ENCODE data around the gene SLC35F1.
A peak's percentile ranks its signal among the peaks of the same experiment; 100 is the strongest.

SLC35F1 gene

DNA sequence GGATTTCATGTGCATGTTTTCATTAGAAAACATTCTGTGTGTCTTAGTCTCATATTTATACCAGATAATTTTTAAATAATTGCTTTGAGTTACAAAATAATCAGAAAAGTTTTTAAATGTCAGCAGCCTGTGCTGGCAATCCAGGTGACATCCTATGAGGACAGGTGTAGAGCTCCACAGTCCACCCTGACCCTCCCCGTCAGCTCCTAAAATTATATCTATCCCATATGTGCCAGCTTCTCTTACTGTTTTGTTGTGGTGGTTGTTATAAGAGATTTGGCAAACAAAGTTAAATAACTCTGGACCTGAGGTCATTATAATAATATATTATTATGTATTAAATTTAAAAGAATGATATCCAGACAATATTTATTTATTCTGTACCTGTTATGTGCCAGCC lies 387.8 kb downstream of the SLC35F1 start:
- TF ChIP-seq ZNF565 (CRISPR knock-in tag; conservative IDR thresholded peaks at IDR 0.05; ENCODE audit: low read depth) (no peak), ISL1 (CRISPR knock-in tag; IDR thresholded peaks at IDR 0.05) (no peak), ZNF8 (CRISPR knock-in tag; IDR thresholded peaks at IDR 0.05) (no peak), ARNTL (CRISPR knock-in tag; IDR thresholded peaks at IDR 0.05; ENCODE audit: borderline replicate concordance, low read depth) (no peak), ZFP3 (CRISPR knock-in tag; IDR thresholded peaks at IDR 0.05) (no peak), ZFP30 (CRISPR knock-in tag; IDR thresholded peaks at IDR 0.05) (no peak), ZNF70 (CRISPR knock-in tag; IDR thresholded peaks at IDR 0.05) (no peak), ESRRG (CRISPR knock-in tag; IDR thresholded peaks at IDR 0.05) (no peak), SNAI2 (CRISPR knock-in tag; IDR thresholded peaks at IDR 0.05) (no peak), RARB (CRISPR knock-in tag; IDR thresholded peaks at IDR 0.05) (no peak), TCF4 (CRISPR knock-in tag; IDR thresholded peaks at IDR 0.05; ENCODE audit: borderline replicate concordance) (no peak), TOX (CRISPR knock-in tag; IDR thresholded peaks at IDR 0.05; ENCODE audit: borderline replicate concordance) (no peak), OSR1 (CRISPR knock-in tag; IDR thresholded peaks at IDR 0.05) (no peak), CSDC2 (CRISPR knock-in tag; IDR thresholded peaks at IDR 0.05) (no peak), ZC3H10 (CRISPR knock-in tag; IDR thresholded peaks at IDR 0.05) (no peak), BACH2 (CRISPR knock-in tag; IDR thresholded peaks at IDR 0.05; ENCODE audit: borderline replicate concordance) (no peak)
- TF ChIP-seq, protein P1, sequence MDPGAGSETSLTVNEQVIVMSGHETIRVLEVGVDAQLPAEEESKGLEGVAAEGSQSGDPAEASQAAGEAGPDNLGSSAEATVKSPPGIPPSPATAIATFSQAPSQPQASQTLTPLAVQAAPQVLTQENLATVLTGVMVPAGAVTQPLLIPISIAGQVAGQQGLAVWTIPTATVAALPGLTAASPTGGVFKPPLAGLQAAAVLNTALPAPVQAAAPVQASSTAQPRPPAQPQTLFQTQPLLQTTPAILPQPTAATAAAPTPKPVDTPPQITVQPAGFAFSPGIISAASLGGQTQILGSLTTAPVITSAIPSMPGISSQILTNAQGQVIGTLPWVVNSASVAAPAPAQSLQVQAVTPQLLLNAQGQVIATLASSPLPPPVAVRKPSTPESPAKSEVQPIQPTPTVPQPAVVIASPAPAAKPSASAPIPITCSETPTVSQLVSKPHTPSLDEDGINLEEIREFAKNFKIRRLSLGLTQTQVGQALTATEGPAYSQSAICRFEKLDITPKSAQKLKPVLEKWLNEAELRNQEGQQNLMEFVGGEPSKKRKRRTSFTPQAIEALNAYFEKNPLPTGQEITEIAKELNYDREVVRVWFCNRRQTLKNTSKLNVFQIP (CRISPR knock-in tag; IDR thresholded peaks at IDR 0.05; ENCODE audit: borderline replicate concordance, low read depth): no peak
- TF ChIP-seq, protein P2, sequence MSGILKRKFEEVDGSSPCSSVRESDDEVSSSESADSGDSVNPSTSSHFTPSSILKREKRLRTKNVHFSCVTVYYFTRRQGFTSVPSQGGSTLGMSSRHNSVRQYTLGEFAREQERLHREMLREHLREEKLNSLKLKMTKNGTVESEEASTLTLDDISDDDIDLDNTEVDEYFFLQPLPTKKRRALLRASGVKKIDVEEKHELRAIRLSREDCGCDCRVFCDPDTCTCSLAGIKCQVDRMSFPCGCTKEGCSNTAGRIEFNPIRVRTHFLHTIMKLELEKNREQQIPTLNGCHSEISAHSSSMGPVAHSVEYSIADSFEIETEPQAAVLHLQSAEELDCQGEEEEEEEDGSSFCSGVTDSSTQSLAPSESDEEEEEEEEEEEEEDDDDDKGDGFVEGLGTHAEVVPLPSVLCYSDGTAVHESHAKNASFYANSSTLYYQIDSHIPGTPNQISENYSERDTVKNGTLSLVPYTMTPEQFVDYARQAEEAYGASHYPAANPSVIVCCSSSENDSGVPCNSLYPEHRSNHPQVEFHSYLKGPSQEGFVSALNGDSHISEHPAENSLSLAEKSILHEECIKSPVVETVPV (CRISPR knock-in tag; IDR thresholded peaks at IDR 0.05): no peak
- TF ChIP-seq, protein P3, sequence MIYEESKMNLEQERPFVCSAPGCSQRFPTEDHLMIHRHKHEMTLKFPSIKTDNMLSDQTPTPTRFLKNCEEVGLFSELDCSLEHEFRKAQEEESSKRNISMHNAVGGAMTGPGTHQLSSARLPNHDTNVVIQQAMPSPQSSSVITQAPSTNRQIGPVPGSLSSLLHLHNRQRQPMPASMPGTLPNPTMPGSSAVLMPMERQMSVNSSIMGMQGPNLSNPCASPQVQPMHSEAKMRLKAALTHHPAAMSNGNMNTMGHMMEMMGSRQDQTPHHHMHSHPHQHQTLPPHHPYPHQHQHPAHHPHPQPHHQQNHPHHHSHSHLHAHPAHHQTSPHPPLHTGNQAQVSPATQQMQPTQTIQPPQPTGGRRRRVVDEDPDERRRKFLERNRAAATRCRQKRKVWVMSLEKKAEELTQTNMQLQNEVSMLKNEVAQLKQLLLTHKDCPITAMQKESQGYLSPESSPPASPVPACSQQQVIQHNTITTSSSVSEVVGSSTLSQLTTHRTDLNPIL (CRISPR knock-in tag; IDR thresholded peaks at IDR 0.05; ENCODE audit: low read depth): no peak
- ATAC-seq: no peak

DNA sequence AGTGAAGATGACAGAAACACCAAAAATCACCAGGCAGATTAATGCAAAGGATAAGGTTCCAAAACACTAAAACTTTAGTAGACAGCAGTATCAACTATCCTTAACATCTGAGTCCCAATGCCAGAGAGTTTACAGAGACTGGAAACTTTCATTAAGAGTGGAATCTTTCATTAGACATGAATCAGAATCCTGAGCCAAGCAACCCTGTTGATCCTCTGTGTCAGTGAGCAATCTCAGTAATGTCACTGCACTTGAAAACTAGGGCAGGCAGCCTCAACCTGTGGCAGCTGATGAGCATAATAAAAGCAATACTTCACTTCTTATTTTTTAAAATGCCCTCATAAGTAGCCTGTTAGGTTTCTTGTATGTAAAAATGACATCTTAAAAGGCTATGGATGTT lies 388.3 kb downstream of the SLC35F1 start:
- peak; percentile 85 for TF ChIP-seq ISL1 (CRISPR knock-in tag; IDR thresholded peaks at IDR 0.05)
- TF ChIP-seq, protein P2 (CRISPR knock-in tag; IDR thresholded peaks at IDR 0.05): no peak
- ATAC-seq: no peak

DNA sequence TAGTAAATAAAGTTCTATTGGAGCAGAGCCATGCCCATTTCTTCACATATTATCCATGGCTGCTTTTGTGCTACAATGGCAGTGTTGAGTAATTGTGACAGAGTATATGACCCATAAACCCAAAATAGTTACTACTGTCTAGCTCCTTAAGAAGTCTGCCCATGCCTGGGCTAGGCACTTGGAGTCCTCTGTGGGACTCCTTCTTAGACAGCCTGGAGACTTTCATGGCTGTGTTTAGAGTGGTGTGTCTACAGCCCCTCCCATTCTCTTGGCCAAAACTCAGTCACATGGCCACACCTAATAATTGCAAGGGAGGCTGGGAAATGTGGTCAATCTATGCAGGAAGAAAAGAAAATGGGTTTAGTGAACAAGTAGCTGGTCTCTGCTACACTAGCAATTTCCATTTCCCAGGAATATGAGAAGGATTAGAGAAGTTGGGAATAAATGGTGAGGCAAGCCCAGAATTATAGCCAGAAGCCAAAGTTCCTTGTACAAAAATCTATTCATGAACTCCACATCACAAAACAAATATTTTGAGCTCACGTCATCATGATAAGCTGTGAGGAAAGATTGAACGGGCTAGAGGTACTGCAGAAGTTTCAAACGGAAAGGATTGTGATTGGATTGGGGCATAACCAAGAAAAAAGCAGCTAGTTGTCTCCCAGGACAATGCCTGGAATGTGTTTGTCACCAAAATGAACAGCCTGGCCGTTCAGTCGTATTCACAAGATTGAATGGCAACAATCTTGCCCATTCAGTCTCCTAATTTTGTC lies 389.3 kb downstream of the SLC35F1 start:
- TF ChIP-seq RARB (CRISPR knock-in tag; IDR thresholded peaks at IDR 0.05) (no peak), TOX (CRISPR knock-in tag; IDR thresholded peaks at IDR 0.05; ENCODE audit: borderline replicate concordance) (no peak), ZFP30 (CRISPR knock-in tag; IDR thresholded peaks at IDR 0.05) (no peak), ZNF565 (CRISPR knock-in tag; conservative IDR thresholded peaks at IDR 0.05; ENCODE audit: low read depth) (no peak), ZC3H10 (CRISPR knock-in tag; IDR thresholded peaks at IDR 0.05) (no peak), ARNTL (CRISPR knock-in tag; IDR thresholded peaks at IDR 0.05; ENCODE audit: borderline replicate concordance, low read depth) (no peak), TCF4 (CRISPR knock-in tag; IDR thresholded peaks at IDR 0.05; ENCODE audit: borderline replicate concordance) (no peak), OSR1 (CRISPR knock-in tag; IDR thresholded peaks at IDR 0.05) (no peak), PPARA (CRISPR knock-in tag; IDR thresholded peaks at IDR 0.05; ENCODE audit: borderline replicate concordance) (no peak), ZNF8 (CRISPR knock-in tag; IDR thresholded peaks at IDR 0.05) (no peak), BACH2 (CRISPR knock-in tag; IDR thresholded peaks at IDR 0.05; ENCODE audit: borderline replicate concordance) (no peak), ZFP3 (CRISPR knock-in tag; IDR thresholded peaks at IDR 0.05) (no peak)
- TF ChIP-seq, protein P4, sequence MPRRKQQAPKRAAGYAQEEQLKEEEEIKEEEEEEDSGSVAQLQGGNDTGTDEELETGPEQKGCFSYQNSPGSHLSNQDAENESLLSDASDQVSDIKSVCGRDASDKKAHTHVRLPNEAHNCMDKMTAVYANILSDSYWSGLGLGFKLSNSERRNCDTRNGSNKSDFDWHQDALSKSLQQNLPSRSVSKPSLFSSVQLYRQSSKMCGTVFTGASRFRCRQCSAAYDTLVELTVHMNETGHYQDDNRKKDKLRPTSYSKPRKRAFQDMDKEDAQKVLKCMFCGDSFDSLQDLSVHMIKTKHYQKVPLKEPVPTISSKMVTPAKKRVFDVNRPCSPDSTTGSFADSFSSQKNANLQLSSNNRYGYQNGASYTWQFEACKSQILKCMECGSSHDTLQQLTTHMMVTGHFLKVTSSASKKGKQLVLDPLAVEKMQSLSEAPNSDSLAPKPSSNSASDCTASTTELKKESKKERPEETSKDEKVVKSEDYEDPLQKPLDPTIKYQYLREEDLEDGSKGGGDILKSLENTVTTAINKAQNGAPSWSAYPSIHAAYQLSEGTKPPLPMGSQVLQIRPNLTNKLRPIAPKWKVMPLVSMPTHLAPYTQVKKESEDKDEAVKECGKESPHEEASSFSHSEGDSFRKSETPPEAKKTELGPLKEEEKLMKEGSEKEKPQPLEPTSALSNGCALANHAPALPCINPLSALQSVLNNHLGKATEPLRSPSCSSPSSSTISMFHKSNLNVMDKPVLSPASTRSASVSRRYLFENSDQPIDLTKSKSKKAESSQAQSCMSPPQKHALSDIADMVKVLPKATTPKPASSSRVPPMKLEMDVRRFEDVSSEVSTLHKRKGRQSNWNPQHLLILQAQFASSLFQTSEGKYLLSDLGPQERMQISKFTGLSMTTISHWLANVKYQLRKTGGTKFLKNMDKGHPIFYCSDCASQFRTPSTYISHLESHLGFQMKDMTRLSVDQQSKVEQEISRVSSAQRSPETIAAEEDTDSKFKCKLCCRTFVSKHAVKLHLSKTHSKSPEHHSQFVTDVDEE (CRISPR knock-in tag; IDR thresholded peaks at IDR 0.05): no peak
- TF ChIP-seq, protein P3 (CRISPR knock-in tag; IDR thresholded peaks at IDR 0.05; ENCODE audit: low read depth): no peak
- TF ChIP-seq, protein P2 (CRISPR knock-in tag; IDR thresholded peaks at IDR 0.05): no peak
- TF ChIP-seq, protein P1 (CRISPR knock-in tag; IDR thresholded peaks at IDR 0.05; ENCODE audit: borderline replicate concordance, low read depth): no peak

More for the DNA sequence above, 389.3 kb downstream of the SLC35F1 start:
- ATAC-seq: no peak
